Right lobe of liver (tissue), 6 donors: ENCODE results near the gene ACP1. TPM values are rescaled to one million over a fixed set of nuclear protein-coding genes. Genes with fewer than 3 reads are reported as not detected.

Experiments used
- ATAC-seq, 4 donors: fragments of 200-7000 bp; cut with Tn5 transposase; one replicate each; pipeline ENCODE4 v1.9.1; 2020; ENCODE audit warnings: mild to moderate bottlenecking in 4 of 4, moderate library complexity in 4 of 4
- DNase-seq, 3 donors: peaks; one replicate each; pipeline ENCODE4 v3.0.0-alpha.2; 2020
- H3K27ac ChIP-seq, 3 donors: fragments of 200-600 bp; one replicate each; pipeline ENCODE4 v1.8.0; 2022
- H3K27me3 ChIP-seq, 2 donors: fragments of 200-600 bp; one replicate each; pipeline ENCODE4 v1.8.0; 2022
- H3K36me3 ChIP-seq, 4 donors: fragments of 200-600 bp; sonication (generic) in 1 of 4; one replicate each; pipeline versions ENCODE4 v1.5.1 to v1.8.0; 2017 to 2022; ENCODE audit warnings: control low read depth in 1 of 4
- H3K4me1 ChIP-seq, 4 donors: fragments of 200-600 bp; sonication (generic) in 1 of 4; one replicate each; pipeline versions ENCODE4 v1.5.1 to v1.8.0; 2017 to 2022; ENCODE audit warnings: control low read depth in 1 of 4
- H3K4me3 ChIP-seq, 3 donors: fragments of 200-600 bp; one replicate each; pipeline ENCODE4 v1.8.0; 2022
- H3K9me3 ChIP-seq, 4 donors: fragments of 200-600 bp; sonication (generic) in 1 of 4; one replicate each; pipeline versions ENCODE4 v1.5.1 to v1.8.0; 2017 to 2022; ENCODE audit warnings: control low read depth in 1 of 4
- POLR2A ChIP-seq: fragments of 450-650 bp; IDR thresholded peaks from one replicate; pipeline ENCODE4 v1.6.1; 2017; ENCODE audit warnings: antibody characterized with exemption, mild to moderate bottlenecking
- WGBS: methylation state at CpG from one replicate; pipeline ENCODE4 v1.1.6; 2018; ENCODE audit warnings: low coverage, low lambda C conversion rate; ENCODE audit not compliant: insufficient coverage; ENCODE audit errors: missing lambda C conversion rate; 5-methylcytosine and 5-hydroxymethylcytosine counted together
- intact Hi-C, 2 donors: fragments of 100-400 bp; cut with DNase I; formaldehyde crosslinking; loops; one replicate each; pipeline versions ENCODE4 v1.11.2 to v1.14.1; 2022
- total RNA-seq, 6 experiments: library from RNA; depleted of rRNA in 2 of 6; stranded (reverse); fragments of >200 nt in 2 of 6; fragmentation: NEBNext Ultra II Directional in 3 of 6; extraction: Animal tissue kit (Norgen Biotek cat#: 25700) in 3 of 6; gene quantifications; one replicate each; pipeline versions ENCODE4 v1.1.0 to v1.2.4, GENCODE V29; 2016 to 2023
- TF ChIP-seq, protein P1 (sequence below), 4 donors: fragments of 200-600 bp in 3 of 4; fragments of 450-650 bp in 1 of 4; IDR thresholded peaks; one replicate each; pipeline versions ENCODE4 v1.5.1 to v1.8.0; 2016 to 2022; ENCODE audit warnings: antibody characterized with exemption in 4 of 4, mild to moderate bottlenecking in 2 of 4
- donor health status: DM: no; HTN: yes; CAD: no.
- donor health status: DM: no; HTN: no; CAD: no.
- donor health status: DM: no; HTN: no; CAD: no.
- donor health status: DM: no; HTN: yes; CAD: no.
- donor health status: DM: no; HTN: yes; CAD: no.

The ACP1 gene
- total RNA-seq, 6 experiments from 2014 or later = 52.1 to 72.1 (median 60.3) TPM

DNA sequence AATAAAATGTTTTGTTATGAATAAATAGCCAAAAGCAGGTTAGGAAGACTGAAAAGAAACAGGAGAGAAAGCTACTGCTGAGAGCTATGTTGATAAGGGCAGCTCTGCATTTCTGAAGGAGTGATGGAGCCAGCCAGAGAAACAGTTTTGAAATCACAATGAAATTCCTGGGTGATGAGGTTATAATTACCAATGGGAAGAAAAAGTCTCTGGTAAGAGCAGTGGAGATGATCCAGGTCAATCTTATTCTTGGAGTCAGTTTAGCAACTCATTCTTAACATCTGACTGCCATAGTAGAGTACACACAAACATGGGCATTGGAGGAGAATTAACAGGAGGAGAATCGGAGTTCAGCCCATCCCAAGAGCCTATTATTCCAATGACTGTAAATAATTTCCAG is 20.8 kb downstream of the ACP1 start:
- H3K4me3 ChIP-seq = no peak overlapping the region
- 73% methylated on average over 1 of the region's 1 CpG for WGBS
- intact Hi-C loops = no loop called here
- no peaks in the 10 kb centered on the region for H3K9me3 ChIP-seq
- DNase-seq = no peak
- H3K27me3 ChIP-seq = peaks cover 0 to 8% of the 10 kb centered on the region in 2 donors
- peaks cover 0 to 8% (median 1%) of the 10 kb centered on the region in 4 donors for H3K36me3 ChIP-seq
- peaks cover 0 to 21% (median 3%) of the 10 kb centered on the region in 4 donors for H3K4me1 ChIP-seq
- no peak overlapping the region for H3K27ac ChIP-seq
- TF ChIP-seq POLR2A = no peak
- TF ChIP-seq, protein P1, sequence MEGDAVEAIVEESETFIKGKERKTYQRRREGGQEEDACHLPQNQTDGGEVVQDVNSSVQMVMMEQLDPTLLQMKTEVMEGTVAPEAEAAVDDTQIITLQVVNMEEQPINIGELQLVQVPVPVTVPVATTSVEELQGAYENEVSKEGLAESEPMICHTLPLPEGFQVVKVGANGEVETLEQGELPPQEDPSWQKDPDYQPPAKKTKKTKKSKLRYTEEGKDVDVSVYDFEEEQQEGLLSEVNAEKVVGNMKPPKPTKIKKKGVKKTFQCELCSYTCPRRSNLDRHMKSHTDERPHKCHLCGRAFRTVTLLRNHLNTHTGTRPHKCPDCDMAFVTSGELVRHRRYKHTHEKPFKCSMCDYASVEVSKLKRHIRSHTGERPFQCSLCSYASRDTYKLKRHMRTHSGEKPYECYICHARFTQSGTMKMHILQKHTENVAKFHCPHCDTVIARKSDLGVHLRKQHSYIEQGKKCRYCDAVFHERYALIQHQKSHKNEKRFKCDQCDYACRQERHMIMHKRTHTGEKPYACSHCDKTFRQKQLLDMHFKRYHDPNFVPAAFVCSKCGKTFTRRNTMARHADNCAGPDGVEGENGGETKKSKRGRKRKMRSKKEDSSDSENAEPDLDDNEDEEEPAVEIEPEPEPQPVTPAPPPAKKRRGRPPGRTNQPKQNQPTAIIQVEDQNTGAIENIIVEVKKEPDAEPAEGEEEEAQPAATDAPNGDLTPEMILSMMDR (IDR thresholded peaks at IDR 0.05) = no peak
- no peak for ATAC-seq

DNA sequence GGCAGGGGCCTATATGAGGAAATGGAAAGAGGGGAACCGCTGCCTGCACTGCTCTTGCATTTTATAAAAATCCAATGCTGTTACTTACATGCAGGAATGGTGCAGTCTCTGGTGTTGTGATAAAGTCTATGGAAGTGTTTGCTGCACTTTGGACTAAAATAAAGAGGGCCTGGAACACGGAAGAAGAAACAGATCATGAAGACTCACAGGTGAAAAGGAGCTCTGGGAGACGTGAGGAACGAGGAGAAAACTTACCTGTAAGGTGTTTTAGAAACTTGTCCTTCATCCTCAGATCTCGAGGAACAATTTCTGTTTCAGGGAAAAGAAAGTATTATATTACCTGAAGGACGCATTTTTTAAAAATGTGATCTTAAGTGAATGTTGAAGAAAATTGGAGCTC is 21.3 kb downstream of the ACP1 start:
- DNase-seq (no peak), ATAC-seq (no peak)
- intact Hi-C loops = no loop called here
- H3K4me3 ChIP-seq = no peak overlapping the region
- H3K27ac ChIP-seq = no peak overlapping the region
- H3K36me3 ChIP-seq = peaks cover 0 to 8% (median 1%) of the 10 kb centered on the region in 4 donors
- peaks cover 0 to 8% of the 10 kb centered on the region in 2 donors for H3K27me3 ChIP-seq
- WGBS = 79% methylated on average over 6 of the region's 6 CpGs
- H3K4me1 ChIP-seq = peaks cover 0 to 21% (median 3%) of the 10 kb centered on the region in 4 donors
- TF ChIP-seq, protein P1 (IDR thresholded peaks at IDR 0.05) = no peak
- no peak for TF ChIP-seq POLR2A
- no peaks in the 10 kb centered on the region for H3K9me3 ChIP-seq

DNA sequence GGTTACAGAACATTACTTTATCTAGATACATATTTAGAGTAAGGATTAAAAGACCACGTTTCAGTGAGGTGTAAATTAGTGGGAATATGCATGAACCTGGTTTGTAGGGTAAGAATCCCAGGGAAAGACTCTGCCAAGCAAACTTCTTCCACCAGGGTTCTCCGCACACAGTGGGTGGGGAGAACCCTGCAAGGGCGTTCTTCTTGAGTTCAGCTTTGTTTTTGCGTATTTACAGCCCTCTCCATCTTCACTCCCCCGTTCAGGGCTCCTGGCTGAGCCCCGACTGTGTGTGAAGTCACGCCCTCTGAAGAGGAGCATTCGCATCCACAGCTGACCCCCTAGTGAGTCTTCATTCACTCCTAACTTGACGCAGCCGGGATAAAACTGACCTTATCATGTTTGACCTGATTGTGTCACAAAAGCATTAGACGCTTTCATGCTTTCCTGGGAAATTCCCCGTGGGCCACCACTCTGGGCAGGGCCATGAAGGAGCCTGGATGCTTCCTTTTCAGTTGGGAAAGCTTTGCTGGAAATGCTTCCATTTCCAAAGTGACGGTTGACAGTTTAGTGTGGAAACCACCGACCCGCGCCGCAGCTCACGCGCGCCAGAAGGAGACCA is 22.1 kb downstream of the ACP1 start:
- H3K4me1 ChIP-seq = peaks cover 0 to 21% (median 3%) of the 10 kb centered on the region in 4 donors
- H3K36me3 ChIP-seq = peaks cover 0 to 2% (median 0%) of the 10 kb centered on the region in 4 donors
- H3K9me3 ChIP-seq = no peaks in the 10 kb centered on the region
- DNase-seq (no peak), ATAC-seq (peak in 1 of 4 donors; percentile 31)
- H3K4me3 ChIP-seq = peak overlapping the region; percentile 2 to 36 (median 30)
- peaks cover 0 to 8% of the 10 kb centered on the region in 2 donors for H3K27me3 ChIP-seq
- 29% methylated on average over 19 of the region's 20 CpGs for WGBS
- intact Hi-C loops = no loop called here
- TF ChIP-seq POLR2A = no peak
- TF ChIP-seq, protein P1 (IDR thresholded peaks at IDR 0.05) = no peak
- no peak overlapping the region for H3K27ac ChIP-seq

DNA sequence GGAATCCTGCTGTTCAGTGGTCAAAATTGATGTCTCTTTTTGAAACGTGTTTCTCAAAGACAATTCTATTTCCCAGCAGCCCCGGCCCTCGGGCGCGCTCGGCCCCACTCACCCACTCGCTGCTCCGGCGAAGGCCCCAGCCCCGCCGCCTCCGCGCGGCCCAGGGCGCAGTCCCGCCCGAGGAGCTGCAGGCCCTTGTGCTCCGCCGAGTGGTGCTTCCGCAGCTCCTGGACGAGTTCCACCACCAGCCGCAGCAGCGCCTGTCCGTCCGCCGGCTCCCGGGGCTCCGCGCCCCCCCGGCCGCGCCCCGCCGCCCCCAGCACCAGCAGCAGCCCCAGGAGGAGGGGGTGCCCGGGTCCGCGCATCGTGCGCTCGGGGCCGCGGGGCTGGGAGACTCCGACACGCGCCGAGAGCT is 22.7 kb downstream of the ACP1 start:
- DNase-seq (peak in 1 of 3 donors; percentile 39), ATAC-seq (peak; percentile 26 to 48 (median 39))
- peaks cover 0 to 21% (median 3%) of the 10 kb centered on the region in 4 donors for H3K4me1 ChIP-seq
- peak overlapping the region; percentile 30 to 36 (median 31) for H3K4me3 ChIP-seq
- no peaks in the 10 kb centered on the region for H3K36me3 ChIP-seq
- no peak for TF ChIP-seq POLR2A
- TF ChIP-seq, protein P1 (IDR thresholded peaks at IDR 0.05) = no peak
- H3K27me3 ChIP-seq = peaks cover 0 to 8% of the 10 kb centered on the region in 2 donors
- no peaks in the 10 kb centered on the region for H3K9me3 ChIP-seq
- no peak overlapping the region for H3K27ac ChIP-seq
- intact Hi-C loops = no loop called here
- WGBS = 6% methylated on average over 13 of the region's 46 CpGs
